A549 (cell line): ENCODE measurements around the gene CDH5. TPM values are rescaled to one million over a fixed set of nuclear protein-coding genes. Genes with fewer than 3 reads are reported as not detected.

Source experiments
- ATAC-seq, 2 experiments: fragments of 200-7000 bp in 1 of 2; fragments of >200 bp in 1 of 2; cut with Nextera tagmentation in 1 of 2; cut with Tn5 transposase in 1 of 2; 3 replicates each; pipeline versions ENCODE4 v1.8.0 to v1.9.1; 2018 to 2020; ENCODE audit warnings: mild to moderate bottlenecking in 1 of 2, moderate library complexity in 1 of 2
- CTCF ChIA-PET: fragments of 300-600 bp; sonication (Branson Sonifier 250); formaldehyde crosslinking; extraction: SDS; loops from one replicate; lab custom pipeline; 2021; ENCODE audit warnings: antibody characterized with exemption, inconsistent platforms; lab: Yijun Ruan, JAX
- POLR2A ChIA-PET: fragments of 350-600 bp; formaldehyde crosslinking; extraction: SDS; loops from one replicate; lab custom pipeline; 2021; ENCODE audit warnings: antibody characterized with exemption, inconsistent platforms; lab: Yijun Ruan, JAX
- DNase-seq, 2 experiments: peaks; one replicate each; pipeline versions ENCODE4 v3.0.0 to v3.0.0-alpha.2; 2011 to 2016; ENCODE audit warnings: low read depth in 1 of 2, low spot score in 1 of 2
- FAIRE-seq: peaks from 2 replicates; lab custom pipeline; 2011; peaks lifted over from hg19 to GRCh38; lab: Jason Lieb, UNC
- H3K27ac ChIP-seq, 2 experiments: fragments of >200 bp; sonication (Bioruptor Twin); formaldehyde crosslinking; 3 replicates each; pipeline ENCODE4 v1.5.1; 2016 to 2017
- H3K4me1 ChIP-seq: fragments of >200 bp; sonication (Bioruptor Twin); formaldehyde crosslinking; 3 replicates; pipeline ENCODE4 v1.6.1; 2016
- H3K4me2 ChIP-seq: fragments of >200 bp; sonication (Bioruptor Twin); formaldehyde crosslinking; 3 replicates; pipeline ENCODE4 v1.6.1; 2016
- H3K4me3 ChIP-seq: fragments of >200 bp; sonication (Bioruptor Twin); formaldehyde crosslinking; 3 replicates; pipeline ENCODE4 v1.5.1; 2016
- H3K9me3 ChIP-seq: fragments of >200 bp; sonication (Bioruptor Twin); formaldehyde crosslinking; 3 replicates; pipeline ENCODE4 v1.6.1; 2016
- ATOH8 ChIP-seq: fragments of 250-450 bp; sonication (Bioruptor Pico); IDR thresholded peaks from 2 replicates; pipeline ENCODE4 v1.5.0; 2020; ENCODE audit warnings: low read depth, mild to moderate bottlenecking, moderate library complexity
- CEBPB ChIP-seq, 2 experiments: fragments of >200 bp in 1 of 2; sonication (Bioruptor Twin) in 1 of 2; formaldehyde crosslinking in 1 of 2; IDR thresholded peaks; 2 replicates each; pipeline ENCODE4 v1.6.1; 2012 to 2016
- CHD2 ChIP-seq: fragments of 150-350 bp; IDR thresholded peaks from 2 replicates; pipeline ENCODE4 v1.6.1; 2014; ENCODE audit warnings: low read length; ENCODE audit not compliant: partially characterized antibody
- CTCF ChIP-seq: fragments of >200 bp; sonication (Bioruptor Twin); formaldehyde crosslinking; IDR thresholded peaks from 3 replicates; pipeline ENCODE4 v1.5.1; 2016
- ELK1 ChIP-seq: fragments of 150-350 bp; IDR thresholded peaks from 2 replicates; pipeline ENCODE4 v1.6.1; 2014; ENCODE audit warnings: low read depth, mild to moderate bottlenecking, low read length
- EP300 ChIP-seq, 2 experiments: fragments of >200 bp; sonication (Bioruptor Twin); formaldehyde crosslinking; IDR thresholded peaks; 2 replicates in 1 of 2; 3 replicates in 1 of 2; pipeline ENCODE4 v1.6.1; 2016 to 2017
- FOSB ChIP-seq: fragments of 250-450 bp; sonication (Bioruptor Pico); IDR thresholded peaks from 2 replicates; pipeline ENCODE4 v1.5.0; 2020; ENCODE audit warnings: mild to moderate bottlenecking, moderate library complexity
- HDAC2 ChIP-seq: fragments of 200-600 bp; sonication (generic); IDR thresholded peaks from 2 replicates; pipeline ENCODE4 v1.6.1; 2016
- HES2 ChIP-seq: fragments of >200 bp; sonication (Bioruptor Twin); formaldehyde crosslinking; IDR thresholded peaks from 2 replicates; pipeline ENCODE4 v1.6.1; 2016
- JUNB ChIP-seq: fragments of >200 bp; sonication (Bioruptor Twin); formaldehyde crosslinking; IDR thresholded peaks from 2 replicates; pipeline ENCODE4 v1.6.1; 2016
- KDM1A ChIP-seq: fragments of 200-600 bp; sonication (generic); IDR thresholded peaks from 2 replicates; pipeline ENCODE4 v1.6.1; 2016; ENCODE audit warnings: low read depth, mild to moderate bottlenecking
- MAZ ChIP-seq: fragments of 150-350 bp; IDR thresholded peaks from 2 replicates; pipeline ENCODE4 v1.6.1; 2014; ENCODE audit warnings: antibody characterized with exemption, low read depth, low read length, borderline replicate concordance
- NFE2L2 ChIP-seq: fragments of 150-350 bp; conservative IDR thresholded peaks from 2 replicates; pipeline ENCODE4 v1.6.1; 2014; ENCODE audit warnings: low read length
- NR3C1 ChIP-seq: fragments of >200 bp; sonication (Bioruptor Twin); formaldehyde crosslinking; IDR thresholded peaks from 3 replicates; pipeline ENCODE4 v1.6.1; 2017
- PBX3 ChIP-seq: IDR thresholded peaks from 2 replicates; pipeline ENCODE4 v1.6.1; 2012
- POLR2AphosphoS2 ChIP-seq: conservative IDR thresholded peaks from 2 replicates; pipeline ENCODE4 v1.6.1; 2012; ENCODE audit warnings: low read length, improper control_type of control experiment, inconsistent platforms
- RAD21 ChIP-seq, 2 experiments: fragments of >200 bp in 1 of 2; sonication (Bioruptor Twin) in 1 of 2; formaldehyde crosslinking in 1 of 2; IDR thresholded peaks in 1 of 2; conservative IDR thresholded peaks in 1 of 2; 2 replicates in 1 of 2; 3 replicates in 1 of 2; pipeline ENCODE4 v1.6.1; 2012 to 2018; ENCODE audit warnings: inconsistent platforms in 1 of 2
- RCOR1 ChIP-seq: fragments of 150-350 bp; IDR thresholded peaks from 2 replicates; pipeline ENCODE4 v1.6.1; 2014; ENCODE audit warnings: antibody characterized with exemption, low read length, low read depth
- REST ChIP-seq: fragments of 200-600 bp; sonication (generic); IDR thresholded peaks from 2 replicates; pipeline ENCODE4 v1.6.1; 2016; ENCODE audit warnings: antibody characterized with exemption, mild to moderate bottlenecking, moderate library complexity
- RFX5 ChIP-seq: fragments of 450-650 bp; IDR thresholded peaks from 2 replicates; pipeline ENCODE4 v1.7.1; 2014; ENCODE audit warnings: antibody characterized with exemption, mild to moderate bottlenecking, moderate library complexity
- SMC3 ChIP-seq: fragments of >200 bp; sonication (Bioruptor Twin); formaldehyde crosslinking; IDR thresholded peaks from 3 replicates; pipeline ENCODE4 v1.6.1; 2018; ENCODE audit warnings: inconsistent platforms
- TP53 ChIP-seq: fragments of 250-450 bp; sonication (Bioruptor Pico); IDR thresholded peaks from 2 replicates; pipeline ENCODE4 v1.5.0; 2021; ENCODE audit warnings: mild to moderate bottlenecking, moderate library complexity
- USF2 ChIP-seq: fragments of 450-650 bp; IDR thresholded peaks from 2 replicates; pipeline ENCODE4 v1.6.1; 2014; ENCODE audit warnings: antibody characterized with exemption
- ZFP36 ChIP-seq: fragments of 450-650 bp; IDR thresholded peaks from 2 replicates; pipeline ENCODE4 v1.6.1; 2014; ENCODE audit warnings: borderline replicate concordance; ENCODE audit not compliant: partially characterized antibody
- WGBS: methylation state at CpG from one replicate; pipeline ENCODE4 v1.1.6; 2017; ENCODE audit errors: missing lambda C conversion rate; 5-methylcytosine and 5-hydroxymethylcytosine counted together
- polyA plus RNA-seq, 4 experiments: library from polyadenylated mRNA; depleted of rRNA in 3 of 4; stranded (reverse); fragments of >200 nt; fragmentation: RNase III in 1 of 4; extraction: RNeasy Plus Mini Kit Qiagen cat#74134 plus additional on column Dnase treatment in 1 of 4; gene quantifications; 2 replicates in 3 of 4; 3 replicates in 1 of 4; pipeline ENCODE4 v1.2.3, GENCODE V29; 2011 to 2017

CDH5 gene
- polyA plus RNA-seq, 2 of the 4 experiments (the other 2 are of a cell fraction): 0.01 TPM; not detected in 1

GRCh38 chr16:66419527-66419926, 53.0 kb downstream of the CDH5 start:
- ChIA-PET CTCF (no interaction called here), POLR2A (no interaction called here)
- Histone ChIP-seq H3K4me2 (no peak overlapping the region), H3K4me1 (no peaks in the 10 kb centered on the region), H3K27ac (no peak overlapping the region), H3K4me3 (no peak overlapping the region), H3K9me3 (no peaks in the 10 kb centered on the region)
- no peak for TF ChIP-seq SMC3
- TF ChIP-seq PBX3: no peak
- TF ChIP-seq NFE2L2: no peak
- TF ChIP-seq CHD2: no peak
- no peak for TF ChIP-seq CEBPB (IDR thresholded peaks at IDR 0.05)
- TF ChIP-seq ATOH8 (CRISPR knock-in tag): no peak
- TF ChIP-seq ELK1: no peak
- TF ChIP-seq MAZ: no peak
- TF ChIP-seq RAD21 (conservative IDR thresholded peaks at IDR 0.05 in 1 of 2, IDR thresholded peaks at IDR 0.05 in 1 of 2): no peak
- TF ChIP-seq EP300 (IDR thresholded peaks at IDR 0.05): no peak
- 55% methylated on average over 3 of the region's 3 CpGs for WGBS
- DNase-seq: no peak
- peak; percentile 63 to 85; a peak in 4 of 6 replicates for ATAC-seq
- FAIRE-seq: no peak

- H3K4me1 ChIP-seq: no peaks in the 10 kb centered on the region
- FAIRE-seq (no peak), ATAC-seq (no peak)
- TF ChIP-seq JUNB (no peak), CEBPB (IDR thresholded peaks at IDR 0.05) (no peak), REST (no peak), POLR2AphosphoS2 (no peak), NR3C1 (no peak)
- TF ChIP-seq, all 56 proteins: peak for 0
- Histone ChIP-seq H3K27ac (no peak overlapping the region), H3K4me2 (no peak overlapping the region), H3K9me3 (no peaks in the 10 kb centered on the region), H3K4me3 (no peak overlapping the region)
- ChIA-PET POLR2A (no interaction called here), CTCF (interaction anchor here (0.9 to 1.5 kb wide), 4 partner anchors 10 to 218 kb away, joined by 3 to 6 read pairs (median 4); no protein-coding TSS in a partner anchor)
- DNase-seq: no peak
- 0% methylated on average over 1 of the region's 1 CpG for WGBS
These were observed 53.9 kb downstream of the CDH5 start for GRCh38 chr16:66420396-66420795.

GRCh38 chr16:66421891-66422290, 55.4 kb downstream of the CDH5 start:
- Histone ChIP-seq H3K9me3 (no peaks in the 10 kb centered on the region), H3K4me3 (no peak overlapping the region), H3K27ac (no peak overlapping the region), H3K4me1 (peaks cover 6% of the 10 kb centered on the region), H3K4me2 (no peak overlapping the region)
- WGBS: 86% methylated on average over 6 of the region's 6 CpGs
- POLR2A ChIA-PET: no interaction called here
- CTCF ChIA-PET: interaction anchor here (0.6 kb wide), 1 partner anchor 251 kb away, joined by 4 read pairs; no protein-coding TSS in a partner anchor
- DNase-seq (no peak), ATAC-seq (no peak), FAIRE-seq (no peak)
- no peak for TF ChIP-seq USF2
- no peak for TF ChIP-seq NR3C1
- TF ChIP-seq HES2: no peak
- no peak for TF ChIP-seq NFE2L2
- TF ChIP-seq RCOR1: no peak
- TF ChIP-seq RFX5: no peak
- TF ChIP-seq POLR2AphosphoS2: no peak
- TF ChIP-seq EP300 (IDR thresholded peaks at IDR 0.05): no peak
- TF ChIP-seq HDAC2: no peak
- no peak for TF ChIP-seq ZFP36
- no peak for TF ChIP-seq FOSB
- TF ChIP-seq CTCF: no peak
- TF ChIP-seq TP53 (CRISPR knock-in tag): no peak
- TF ChIP-seq KDM1A: no peak
